Lower leg skin (tissue), 3 donors: ENCODE results near the gene DGKD.

Experiments used
- CTCF ChIP-seq, 3 donors: fragments of 450-650 bp; IDR thresholded peaks; one replicate each; pipeline ENCODE4 v1.5.1; 2016; ENCODE audit warnings: antibody characterized with exemption in 3 of 3, mild to moderate bottlenecking in 3 of 3, moderate library complexity in 2 of 3
- POLR2A ChIP-seq, 2 donors: fragments of 450-650 bp; IDR thresholded peaks; one replicate each; pipeline ENCODE4 v1.6.1; 2016 to 2017; ENCODE audit warnings: antibody characterized with exemption in 2 of 2, mild to moderate bottlenecking in 1 of 2, moderate library complexity in 1 of 2

- TF ChIP-seq CTCF (IDR thresholded peaks at IDR 0.05) (no peak), POLR2A (IDR thresholded peaks at IDR 0.05) (no peak)
These were observed 64.7 kb downstream of the DGKD start for GRCh38 chr2:233418761-233419546.
